ENCODE data around the gene ATP6AP1.
A peak's percentile ranks its signal among the peaks of the same experiment; 100 is the strongest.

The ATP6AP1 gene

DNA sequence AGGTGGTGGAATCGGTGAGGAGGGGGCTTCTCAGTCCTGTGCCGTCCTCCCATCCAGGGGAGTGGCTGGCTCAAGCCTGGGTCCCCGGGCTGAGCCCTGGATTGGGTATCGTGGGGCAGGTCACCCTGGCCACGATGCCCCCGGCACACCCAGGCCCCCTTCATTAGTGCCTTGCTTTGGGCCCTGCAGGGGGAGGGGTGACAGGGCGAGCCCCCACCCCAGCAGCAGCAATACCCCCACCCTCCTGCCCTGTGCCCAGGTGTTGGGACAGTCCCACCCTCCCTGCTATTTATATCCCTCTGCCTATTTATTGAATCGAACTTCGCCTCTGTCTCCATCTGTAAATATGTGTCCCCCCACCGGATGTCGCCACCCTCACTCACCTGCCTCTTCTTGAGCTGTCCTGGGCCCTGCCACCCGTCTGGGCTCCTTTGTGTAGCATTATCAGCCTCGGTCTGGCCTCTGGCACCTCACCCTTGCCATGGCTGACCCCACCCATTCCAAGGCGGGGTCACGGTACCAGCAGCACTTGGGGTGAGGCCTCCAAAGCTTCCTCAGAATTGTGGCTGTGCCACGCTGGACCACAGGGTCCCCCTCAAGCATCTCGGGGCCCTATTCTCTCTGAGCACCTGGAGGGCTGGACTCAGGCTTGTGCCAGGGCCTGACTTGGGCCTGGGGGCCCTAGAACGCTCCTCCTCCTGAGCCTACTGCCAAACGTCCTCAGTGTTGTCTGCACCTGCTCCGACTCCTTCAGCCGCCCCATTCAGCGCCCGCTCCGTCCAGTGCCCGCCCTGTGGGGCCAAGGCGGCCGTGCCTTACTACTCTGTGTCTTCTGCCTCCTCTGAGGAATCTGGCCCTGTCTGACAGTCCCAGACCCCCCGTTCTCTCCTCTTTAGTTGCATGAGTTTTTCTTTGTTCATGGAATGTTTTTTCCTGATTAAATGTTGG is 44.5 kb downstream of the ATP6AP1 start:
- DNase-seq = no peak

DNA sequence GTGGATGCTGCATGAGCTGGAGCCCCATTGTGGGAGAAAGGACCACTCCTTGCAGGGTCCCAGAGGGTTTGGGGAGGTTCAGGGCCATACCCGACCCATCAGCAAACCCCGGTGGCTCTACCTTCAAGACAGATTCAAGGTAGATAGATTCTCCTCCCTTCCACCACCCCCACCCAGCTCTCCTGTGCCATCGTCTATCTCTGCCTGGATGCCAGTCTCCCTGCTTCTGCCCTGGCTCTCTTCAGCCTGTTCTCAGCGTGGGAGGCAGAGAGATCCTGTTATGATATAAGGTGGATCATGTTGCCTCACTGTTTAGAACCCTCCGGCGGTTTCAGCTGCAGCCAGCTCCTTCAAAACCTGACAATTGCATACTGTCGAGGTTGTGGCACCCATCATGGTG is 45.2 kb downstream of the ATP6AP1 start:
- no peak for DNase-seq

DNA sequence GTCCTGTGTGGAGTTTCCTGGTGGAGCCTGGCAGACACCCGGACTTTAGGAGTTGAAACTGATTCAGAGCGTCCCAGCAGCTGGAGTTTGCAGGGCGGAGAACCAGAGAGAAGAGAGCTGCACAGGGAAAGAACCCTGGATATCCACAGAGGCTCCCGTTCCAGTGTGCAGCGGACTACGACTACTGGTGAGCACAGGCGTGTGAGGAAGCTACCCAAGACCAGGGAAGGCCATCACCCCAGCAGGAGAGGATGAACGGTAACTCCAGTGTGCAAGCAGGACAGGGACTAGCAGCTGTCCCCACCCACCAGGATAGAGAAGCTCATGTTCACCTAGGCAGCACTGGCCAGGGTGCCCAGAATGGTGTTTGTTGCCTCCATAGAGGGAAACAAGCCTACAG is 48.3 kb downstream of the ATP6AP1 start:
- no peak for DNase-seq

DNA sequence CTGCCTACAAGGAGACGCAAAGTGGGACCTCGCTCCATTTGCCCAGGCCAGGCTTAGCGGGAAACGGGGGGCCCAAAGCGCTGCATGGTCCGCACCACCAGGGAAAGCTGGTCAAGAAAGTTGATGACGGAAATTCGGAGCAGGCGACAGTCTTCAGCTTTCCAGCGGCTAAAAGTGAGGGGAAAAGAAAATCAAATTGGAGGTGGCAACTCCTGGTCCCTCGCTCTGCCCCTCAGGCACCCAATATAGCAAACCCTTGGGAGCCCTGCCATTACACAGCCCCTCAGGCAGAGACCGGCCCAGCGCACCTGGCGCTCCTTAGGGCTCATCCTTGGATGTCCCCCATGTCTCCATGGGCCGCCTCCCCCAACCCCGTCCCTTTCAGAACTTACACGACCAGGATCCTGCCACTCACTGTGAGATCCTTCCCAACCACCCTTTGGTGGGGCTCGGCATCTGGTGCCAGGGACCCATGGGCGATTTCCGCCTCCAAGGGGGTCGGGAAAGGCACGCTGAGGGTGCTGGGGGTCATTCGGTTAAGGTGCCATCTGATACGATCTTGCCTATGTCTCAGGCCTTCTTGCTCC is 49.5 kb downstream of the ATP6AP1 start:
- no peak for DNase-seq

DNA sequence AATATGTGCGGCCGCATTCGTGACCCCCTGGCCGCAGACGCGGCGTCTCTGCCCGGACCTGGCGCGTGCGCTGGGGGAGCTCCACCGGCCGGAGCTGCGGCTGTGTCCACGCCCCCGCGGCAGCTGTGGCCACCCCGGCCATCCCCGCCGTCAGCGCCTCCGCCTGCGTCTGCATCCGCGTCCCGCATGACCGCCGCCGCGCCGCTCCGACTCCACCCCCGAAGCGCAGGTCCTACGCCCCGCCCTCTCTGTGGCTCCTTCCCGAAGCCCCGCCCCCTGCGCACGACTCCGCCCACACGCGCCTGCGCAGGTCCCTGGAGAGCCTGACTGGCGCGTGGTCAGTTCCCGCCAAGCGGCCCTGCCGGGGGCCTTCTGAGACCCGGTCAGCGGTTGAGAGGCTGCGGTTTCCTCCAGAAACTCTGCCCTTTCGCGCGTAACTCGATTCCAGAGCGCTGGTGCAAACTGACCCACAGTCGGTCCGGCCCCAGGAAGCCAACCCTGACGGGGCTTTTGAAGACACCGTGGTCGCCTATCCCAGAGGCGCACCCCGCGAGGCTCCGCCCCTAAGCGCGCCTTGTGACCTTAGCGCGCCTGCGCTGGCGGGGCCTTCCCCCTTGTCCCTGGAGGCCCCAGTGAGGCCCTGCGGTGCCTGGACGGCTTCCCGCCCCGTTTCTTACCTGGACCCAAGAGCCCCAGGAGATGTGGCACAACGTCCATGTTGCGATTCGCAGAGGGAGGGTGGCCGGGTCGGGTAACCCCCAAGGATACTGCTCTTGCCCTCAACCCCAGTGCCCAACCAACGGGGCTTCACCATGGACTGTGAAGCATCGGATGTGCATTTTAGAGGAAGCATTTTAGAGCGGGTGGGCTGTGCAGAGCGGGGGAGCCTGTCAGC is 50.5 kb downstream of the ATP6AP1 start, which contains the start of gene LAGE3:
Gene LAGE3, minus strand, starts transcription at position 554 of the 895 bp plus-strand sequence. Its CDS starts 366 bp downstream, at position 188.
- peak; percentile 93 for DNase-seq

DNA sequence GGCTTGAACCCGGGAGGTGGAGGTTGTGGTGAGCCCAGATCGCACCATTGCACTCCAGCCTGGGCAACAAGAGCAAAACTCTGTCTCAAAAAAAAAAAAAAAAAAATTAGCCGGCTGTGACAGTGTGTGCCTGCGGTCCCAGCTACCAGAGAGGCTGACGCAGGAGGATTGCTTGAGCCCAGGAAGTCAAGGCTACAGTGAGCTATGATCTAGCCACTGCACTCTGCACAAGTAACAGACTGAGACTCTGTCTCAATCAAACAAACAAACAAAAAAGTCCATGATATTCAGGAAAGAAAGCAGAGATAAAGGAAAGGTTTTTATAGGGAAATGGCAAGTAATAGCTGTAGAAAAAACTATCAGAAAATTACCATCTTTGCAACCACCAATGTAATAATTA is 52.7 kb downstream of the ATP6AP1 start:
- DNase-seq = no peak

DNA sequence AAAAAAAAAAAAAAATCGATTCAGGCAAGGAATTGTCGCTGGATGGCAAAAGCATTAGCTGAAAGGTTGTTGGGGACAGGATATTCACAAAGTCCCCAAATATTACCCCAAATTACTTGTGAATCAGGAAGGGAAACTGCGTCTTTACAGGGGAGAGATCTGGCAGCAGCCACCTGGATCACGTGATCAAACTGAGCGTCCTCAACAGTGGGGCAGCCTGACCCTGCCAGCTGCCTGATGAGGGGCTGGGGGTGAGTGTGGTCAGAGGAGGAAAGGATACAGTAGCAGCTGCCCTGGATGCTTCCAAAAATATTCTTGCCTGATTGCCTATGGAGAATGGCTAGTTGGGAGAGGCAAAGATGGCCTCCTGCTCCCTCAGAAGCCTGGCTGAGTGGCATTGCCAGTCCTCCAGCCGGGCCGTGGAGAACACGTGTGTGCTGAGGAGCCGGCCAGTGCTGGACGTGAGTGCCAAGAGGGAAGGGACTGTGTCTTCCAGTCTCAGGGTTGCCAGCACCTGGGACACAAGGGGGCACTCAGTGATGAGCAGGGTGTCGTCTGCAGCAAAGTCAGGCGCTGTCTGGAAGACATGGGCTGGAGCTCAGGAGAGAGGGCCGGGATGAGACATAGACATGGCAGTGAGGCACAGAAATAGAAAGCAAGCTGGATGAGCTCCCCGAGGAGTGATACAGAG is 53.6 kb downstream of the ATP6AP1 start:
- DNase-seq = no peak

DNA sequence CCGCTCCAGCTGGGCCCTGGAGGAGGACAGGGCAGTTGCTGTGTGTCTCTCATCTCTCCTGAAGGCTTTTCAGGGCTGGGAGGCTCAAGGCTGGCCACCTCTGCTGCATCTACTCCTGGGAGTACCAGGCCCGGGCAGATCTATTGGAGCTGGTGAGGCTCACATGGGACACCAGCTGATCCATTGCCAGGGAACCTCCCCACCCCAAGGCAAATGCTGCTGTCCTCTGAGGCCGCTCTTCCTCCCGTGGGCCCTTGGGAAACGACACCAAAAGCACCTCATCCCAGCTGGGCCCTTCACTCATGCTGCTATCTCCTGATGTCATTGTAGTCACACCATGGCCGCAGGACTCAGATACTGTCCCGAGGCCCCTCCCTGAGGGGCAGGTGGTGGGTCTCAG is 54.3 kb downstream of the ATP6AP1 start:
- no peak for DNase-seq

DNA sequence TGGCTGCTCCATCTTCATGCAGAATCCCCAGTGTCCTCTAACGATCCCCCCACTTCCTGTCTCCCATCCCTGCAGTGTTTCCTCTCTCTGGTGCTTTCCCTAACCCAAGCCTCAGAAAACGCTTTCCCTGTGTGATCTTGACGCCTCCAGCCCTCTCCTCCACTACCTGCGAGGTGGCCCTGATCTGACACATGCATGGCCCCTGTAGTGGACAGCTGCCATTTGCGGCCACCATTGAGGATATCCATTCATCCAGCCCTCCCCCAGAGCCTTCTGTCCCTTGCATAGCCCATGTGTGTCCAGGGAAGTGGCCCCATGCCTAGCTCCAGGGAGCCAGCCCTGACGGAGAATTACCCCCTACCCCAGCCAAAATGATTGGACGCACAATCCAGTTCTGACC is 54.8 kb downstream of the ATP6AP1 start:
- DNase-seq = no peak

DNA sequence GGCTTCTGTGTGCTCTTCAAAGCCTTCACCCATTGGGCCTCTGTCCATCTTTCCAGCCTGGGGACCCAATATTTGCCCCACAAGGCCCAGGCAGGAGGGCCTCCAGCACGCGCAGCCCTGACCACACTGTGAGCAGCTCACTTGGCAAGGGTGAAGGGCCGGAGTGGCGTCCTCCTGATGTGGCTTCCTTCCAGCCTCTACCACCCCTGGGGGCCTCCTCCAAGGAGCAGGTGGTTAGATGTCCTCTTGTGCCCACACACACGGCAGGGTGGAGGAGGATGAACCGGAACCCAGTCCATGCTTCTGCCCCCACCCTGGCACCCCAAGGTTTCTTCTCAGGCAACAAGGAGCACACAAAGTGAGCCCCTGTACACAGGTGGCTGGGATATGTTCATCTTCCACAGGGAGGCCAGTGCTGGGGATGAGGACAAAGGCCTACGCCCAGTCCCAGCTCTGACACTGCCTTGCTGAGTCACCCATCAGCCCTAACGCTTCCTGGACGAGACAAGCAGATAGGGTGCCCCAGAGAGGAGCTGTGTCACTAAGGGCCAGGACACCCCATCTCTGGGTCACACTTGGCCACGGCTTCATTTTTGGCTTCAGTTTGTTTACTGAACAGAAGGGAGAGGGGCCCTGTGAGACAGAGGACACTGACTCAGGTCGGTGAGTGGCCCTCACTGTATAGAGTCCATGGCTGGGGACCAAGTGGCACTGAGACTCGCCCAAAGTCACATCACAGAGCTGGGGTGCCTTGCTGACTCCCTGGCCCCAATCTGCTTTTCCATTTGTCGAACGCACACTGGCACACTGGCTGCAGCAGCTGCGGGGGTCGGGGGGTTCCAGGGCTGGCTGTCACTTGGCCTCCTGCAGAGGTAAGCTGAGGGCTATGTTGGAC is 56.0 kb downstream of the ATP6AP1 start:
- no peak for DNase-seq

DNA sequence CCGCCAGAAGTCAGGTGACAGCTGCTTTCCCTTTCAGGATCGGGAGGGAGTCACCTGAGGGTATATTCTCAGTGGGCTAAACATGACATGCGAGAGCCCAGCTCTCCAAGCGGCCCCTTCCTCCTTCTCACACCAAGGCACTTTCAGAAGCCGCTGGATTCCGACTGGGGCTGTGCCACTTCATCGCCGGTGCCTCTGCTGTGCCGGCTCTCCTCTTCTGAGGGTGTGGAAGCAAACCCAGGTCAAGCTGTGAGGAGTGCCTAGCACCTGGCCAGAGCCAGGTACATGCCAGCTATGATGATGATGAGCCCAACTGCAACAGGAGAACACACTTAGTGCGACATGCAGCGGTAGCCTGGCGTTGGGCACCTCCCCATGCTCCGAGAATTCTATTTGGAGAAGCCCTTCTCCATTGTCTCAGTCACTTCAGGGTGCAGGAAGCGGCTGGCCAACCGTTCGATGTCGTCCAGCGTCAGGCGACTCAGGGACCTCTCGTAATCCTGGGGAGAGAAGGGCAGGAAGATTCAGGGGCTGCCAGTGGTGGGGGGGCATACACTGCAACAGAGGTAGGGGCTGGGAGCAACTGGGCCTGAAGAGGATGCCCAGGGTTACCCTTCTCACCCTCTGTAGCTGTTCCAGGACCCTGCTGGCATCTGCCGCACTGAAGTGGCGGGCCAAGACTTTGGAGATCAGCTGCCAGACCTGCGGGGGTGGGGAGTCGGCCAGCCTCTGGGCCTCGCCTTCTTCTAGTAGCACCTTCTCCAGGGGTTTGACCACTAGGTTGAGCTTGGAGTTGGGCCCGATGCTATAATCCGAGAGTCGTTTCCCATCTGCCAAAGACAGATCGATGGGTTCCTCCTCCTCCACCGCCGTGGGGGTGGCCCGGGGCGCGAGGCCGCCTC is 56.9 kb downstream of the ATP6AP1 start:
- DNase-seq = no peak

DNA sequence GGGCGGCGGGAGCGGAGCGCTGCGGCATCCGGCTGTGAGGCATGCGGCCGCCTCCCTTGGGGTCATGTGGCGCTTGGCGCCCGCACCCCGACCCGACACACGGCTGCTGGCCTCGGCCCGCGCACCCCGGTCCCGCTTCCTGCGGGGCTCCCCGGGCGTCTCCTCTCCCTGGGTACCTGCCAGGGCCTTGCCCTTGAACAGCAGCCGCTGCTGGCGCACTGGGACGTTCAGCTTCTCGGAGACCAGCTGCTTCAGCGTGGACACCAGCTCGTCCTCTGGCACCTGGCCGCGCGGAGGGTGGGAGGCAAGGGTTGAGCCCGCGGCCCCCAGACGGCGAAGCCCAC is 57.5 kb downstream of the ATP6AP1 start:
- no peak for DNase-seq
